ENCODE data around the gene MICALL2.

The MICALL2 gene

DNA sequence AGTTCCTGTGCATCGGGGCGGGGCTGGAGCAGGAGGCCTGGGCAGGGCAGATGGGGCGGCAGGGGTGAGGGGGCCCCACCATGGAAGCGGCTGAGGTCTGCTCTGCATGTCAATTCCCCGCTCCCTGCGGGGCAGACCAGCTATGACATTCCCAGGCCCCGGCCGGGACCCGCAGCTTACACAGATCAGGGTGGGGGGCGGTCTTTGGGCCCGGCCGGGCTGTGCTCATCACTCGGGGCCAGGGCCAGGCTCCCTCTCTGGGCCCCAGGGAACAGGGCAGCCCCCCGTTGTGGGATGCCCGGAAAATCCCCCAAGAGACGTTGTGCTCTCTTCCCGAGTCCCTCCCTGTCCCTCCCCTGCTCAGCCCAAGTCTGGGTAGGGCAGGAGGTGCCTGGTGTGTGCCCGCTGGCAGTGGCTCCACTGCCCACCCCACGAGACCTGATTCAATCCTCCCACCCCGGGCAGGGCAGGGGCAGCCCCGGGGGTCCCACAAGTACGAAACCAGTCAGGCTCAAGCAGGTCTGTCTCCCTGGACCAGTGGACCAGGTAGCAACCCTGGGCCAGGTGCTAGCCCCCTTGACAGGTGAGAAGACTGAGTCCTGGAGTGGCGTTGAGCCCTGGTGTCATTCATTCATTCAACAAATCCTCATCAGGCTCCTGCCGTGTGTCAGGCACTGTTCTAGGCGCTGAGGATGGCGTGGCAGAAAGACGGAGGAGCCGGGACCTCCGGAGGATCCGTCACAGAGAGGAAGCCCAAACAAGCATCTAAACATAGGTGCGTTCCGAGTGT lies 29.0 kb downstream of the MICALL2 start:
- no peaks in the 10 kb centered on the region for H4K20me1 ChIP-seq (ENCODE audit: insufficient read depth)
- H3K4me2 ChIP-seq, result no peak overlapping the region
- H3K4me3 ChIP-seq (IDR thresholded peaks at IDR 0.05; ENCODE audit: insufficient read depth, low read depth, low read length), result no peak overlapping the region
- H3K9ac ChIP-seq, result no peak overlapping the region
- H3K36me3 ChIP-seq (ENCODE audit: insufficient read depth), result no peaks in the 10 kb centered on the region
- no peak overlapping the region for H2AFZ ChIP-seq (ENCODE audit: low read depth)
- H3K27me3 ChIP-seq (ENCODE audit: insufficient read depth, low read depth), result peaks cover 96% of the 10 kb centered on the region
- TF ChIP-seq, protein P1, sequence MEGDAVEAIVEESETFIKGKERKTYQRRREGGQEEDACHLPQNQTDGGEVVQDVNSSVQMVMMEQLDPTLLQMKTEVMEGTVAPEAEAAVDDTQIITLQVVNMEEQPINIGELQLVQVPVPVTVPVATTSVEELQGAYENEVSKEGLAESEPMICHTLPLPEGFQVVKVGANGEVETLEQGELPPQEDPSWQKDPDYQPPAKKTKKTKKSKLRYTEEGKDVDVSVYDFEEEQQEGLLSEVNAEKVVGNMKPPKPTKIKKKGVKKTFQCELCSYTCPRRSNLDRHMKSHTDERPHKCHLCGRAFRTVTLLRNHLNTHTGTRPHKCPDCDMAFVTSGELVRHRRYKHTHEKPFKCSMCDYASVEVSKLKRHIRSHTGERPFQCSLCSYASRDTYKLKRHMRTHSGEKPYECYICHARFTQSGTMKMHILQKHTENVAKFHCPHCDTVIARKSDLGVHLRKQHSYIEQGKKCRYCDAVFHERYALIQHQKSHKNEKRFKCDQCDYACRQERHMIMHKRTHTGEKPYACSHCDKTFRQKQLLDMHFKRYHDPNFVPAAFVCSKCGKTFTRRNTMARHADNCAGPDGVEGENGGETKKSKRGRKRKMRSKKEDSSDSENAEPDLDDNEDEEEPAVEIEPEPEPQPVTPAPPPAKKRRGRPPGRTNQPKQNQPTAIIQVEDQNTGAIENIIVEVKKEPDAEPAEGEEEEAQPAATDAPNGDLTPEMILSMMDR (conservative IDR thresholded peaks at IDR 0.05; ENCODE audit: low read depth, low read length), result no peak
- no peak overlapping the region for H3K27ac ChIP-seq
- H3K4me1 ChIP-seq (ENCODE audit: low read depth, poor library complexity, severe bottlenecking), result no peaks in the 10 kb centered on the region
- no peaks in the 10 kb centered on the region for H3K79me2 ChIP-seq (ENCODE audit: insufficient read depth, low read depth)

DNA sequence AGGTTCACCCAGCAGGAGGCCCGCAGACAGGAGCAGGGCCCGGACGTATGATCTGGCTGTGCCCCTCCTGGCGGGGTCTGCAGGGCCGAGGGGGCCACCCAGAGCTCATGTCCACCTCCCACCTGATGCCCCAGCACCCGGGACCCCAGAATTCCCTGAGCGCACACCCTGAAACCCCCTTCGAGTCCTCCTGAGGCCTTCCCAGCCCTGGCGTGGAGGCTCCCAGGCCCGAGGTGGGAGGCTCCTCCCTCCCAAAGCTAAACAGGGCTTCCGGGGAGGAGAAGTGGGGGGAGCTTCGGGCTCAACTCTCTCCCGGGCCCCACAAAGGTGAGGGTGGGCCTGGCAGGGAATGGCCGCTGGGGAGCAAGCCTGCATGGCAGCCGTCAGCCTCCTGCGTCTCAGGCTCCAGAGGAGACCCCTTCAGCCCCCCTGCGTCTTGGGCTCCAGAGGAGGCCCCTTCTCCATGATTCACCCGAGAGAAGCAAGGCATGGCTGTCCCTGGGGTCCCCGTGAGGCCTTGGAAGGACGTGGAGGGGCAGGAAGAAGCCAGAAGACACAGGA lies 30.2 kb downstream of the MICALL2 start:
- no peak overlapping the region for H3K9ac ChIP-seq
- no peaks in the 10 kb centered on the region for H3K4me1 ChIP-seq (ENCODE audit: low read depth, poor library complexity, severe bottlenecking)
- no peak overlapping the region for H3K4me2 ChIP-seq
- H3K4me3 ChIP-seq (IDR thresholded peaks at IDR 0.05; ENCODE audit: insufficient read depth, low read depth, low read length), result no peak overlapping the region
- TF ChIP-seq, protein P1 (conservative IDR thresholded peaks at IDR 0.05; ENCODE audit: low read depth, low read length), result no peak
- peaks cover 98% of the 10 kb centered on the region for H3K27me3 ChIP-seq (ENCODE audit: insufficient read depth, low read depth)
- no peak overlapping the region for H3K27ac ChIP-seq
- H3K36me3 ChIP-seq (ENCODE audit: insufficient read depth), result no peaks in the 10 kb centered on the region
- H3K79me2 ChIP-seq (ENCODE audit: insufficient read depth, low read depth), result no peaks in the 10 kb centered on the region
- H2AFZ ChIP-seq (ENCODE audit: low read depth), result no peak overlapping the region
- no peaks in the 10 kb centered on the region for H4K20me1 ChIP-seq (ENCODE audit: insufficient read depth)

DNA sequence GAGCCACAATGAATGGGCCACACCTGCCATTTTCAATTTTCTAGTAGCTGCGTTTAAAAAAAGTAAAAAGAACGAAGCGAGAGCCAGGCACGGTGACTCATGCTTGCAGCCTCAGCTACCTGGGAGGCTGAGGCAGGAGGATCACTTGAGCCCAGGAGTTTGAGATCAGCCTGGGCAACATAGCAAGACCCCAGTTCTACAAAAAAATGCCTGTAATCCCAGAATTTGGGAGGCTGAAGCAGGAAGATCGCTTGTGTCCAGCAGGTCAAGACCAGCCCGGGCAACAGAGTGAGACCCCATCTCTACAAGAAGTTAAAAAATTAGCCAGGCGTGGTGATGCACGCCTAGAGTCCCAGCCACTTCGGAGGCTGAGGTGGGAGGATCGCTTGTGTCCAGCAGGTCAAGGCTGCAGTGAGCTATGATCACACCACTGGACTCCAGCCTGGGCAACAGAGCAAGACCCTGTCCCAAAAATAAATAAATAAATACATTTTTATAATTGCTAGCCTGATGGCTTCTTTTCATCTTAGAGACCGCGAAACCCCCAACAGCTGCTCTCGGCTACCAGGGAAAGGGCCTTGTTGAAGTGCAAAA lies 32.1 kb downstream of the MICALL2 start:
- TF ChIP-seq, protein P1 (conservative IDR thresholded peaks at IDR 0.05; ENCODE audit: low read depth, low read length), result no peak
- H3K79me2 ChIP-seq (ENCODE audit: insufficient read depth, low read depth), result no peaks in the 10 kb centered on the region
- H2AFZ ChIP-seq (ENCODE audit: low read depth), result no peak overlapping the region
- no peak overlapping the region for H3K4me3 ChIP-seq (IDR thresholded peaks at IDR 0.05; ENCODE audit: insufficient read depth, low read depth, low read length)
- H3K4me2 ChIP-seq, result no peak overlapping the region
- H3K4me1 ChIP-seq (ENCODE audit: low read depth, poor library complexity, severe bottlenecking), result no peaks in the 10 kb centered on the region
- peaks cover 97% of the 10 kb centered on the region for H3K27me3 ChIP-seq (ENCODE audit: insufficient read depth, low read depth)
- no peaks in the 10 kb centered on the region for H4K20me1 ChIP-seq (ENCODE audit: insufficient read depth)
- no peaks in the 10 kb centered on the region for H3K36me3 ChIP-seq (ENCODE audit: insufficient read depth)
- H3K9ac ChIP-seq, result no peak overlapping the region
- no peak overlapping the region for H3K27ac ChIP-seq

DNA sequence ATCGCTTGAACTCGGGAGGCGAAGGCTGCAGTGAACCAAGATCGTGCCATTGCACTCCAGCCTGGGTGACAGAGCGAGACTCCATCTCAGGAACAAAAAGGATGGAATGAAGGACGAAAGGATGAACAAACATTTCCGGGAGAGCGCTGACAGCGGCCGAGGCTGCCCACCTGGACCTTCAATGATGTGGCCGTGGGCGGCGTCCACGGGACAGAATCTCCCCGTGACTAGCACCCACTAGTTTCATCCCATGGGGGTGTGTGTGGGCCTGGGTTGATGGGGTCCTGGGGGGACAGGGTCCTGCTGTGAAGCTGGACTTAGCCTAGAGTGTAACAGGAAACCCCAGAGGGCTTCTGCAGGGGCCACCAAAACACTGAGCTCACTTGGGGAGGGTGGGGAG lies 32.8 kb downstream of the MICALL2 start:
- no peak overlapping the region for H3K27ac ChIP-seq
- H2AFZ ChIP-seq (ENCODE audit: low read depth), result no peak overlapping the region
- H3K36me3 ChIP-seq (ENCODE audit: insufficient read depth), result no peaks in the 10 kb centered on the region
- no peak overlapping the region for H3K4me3 ChIP-seq (IDR thresholded peaks at IDR 0.05; ENCODE audit: insufficient read depth, low read depth, low read length)
- H3K9ac ChIP-seq, result no peak overlapping the region
- H3K79me2 ChIP-seq (ENCODE audit: insufficient read depth, low read depth), result no peaks in the 10 kb centered on the region
- TF ChIP-seq, protein P1 (conservative IDR thresholded peaks at IDR 0.05; ENCODE audit: low read depth, low read length), result no peak
- H3K4me1 ChIP-seq (ENCODE audit: low read depth, poor library complexity, severe bottlenecking), result no peaks in the 10 kb centered on the region
- no peak overlapping the region for H3K4me2 ChIP-seq
- H3K27me3 ChIP-seq (ENCODE audit: insufficient read depth, low read depth), result peaks cover 98% of the 10 kb centered on the region
- no peaks in the 10 kb centered on the region for H4K20me1 ChIP-seq (ENCODE audit: insufficient read depth)

Measured in KMS-11 (cell line).